Endometrial microvascular endothelial cells (primary cell): ENCODE data around the gene GDF7. TPM values are rescaled to one million over a fixed set of nuclear protein-coding genes. Genes with fewer than 3 reads are reported as not detected.
"Not testable (repeated sequence)": the region's sequence is repeated elsewhere in the genome, so short reads cannot be mapped to it uniquely, and the experiment has no call there.

Experiments
- in situ Hi-C: cut with HindIII; loops from 2 replicates; pipeline ENCODE4 v1.10.0; 2017; ENCODE audit warnings: low sequenced_read_pairs, low pct_unique_long_range_greater_than_20kb; ENCODE audit errors: inconsistent ontology term
- total RNA-seq: library from RNA; depleted of rRNA; stranded (reverse); fragments of >200 nt; gene quantifications from one replicate; pipeline ENCODE4 v1.2.3, GENCODE V29; 2015; ENCODE audit errors: inconsistent ontology term

GDF7 gene
- total RNA-seq, 1 donor from 2014 or later: 0.09 TPM

GRCh38 chr2:20713585-20713984 lies 46.6 kb downstream of the GDF7 start:
- in situ Hi-C loops: not testable (repeated sequence)

GRCh38 chr2:20714412-20714811 lies 47.5 kb downstream of the GDF7 start:
- in situ Hi-C loops: not testable (repeated sequence)

- in situ Hi-C loops: not testable (repeated sequence)
Observed at GRCh38 chr2:20716164-20716563, 49.2 kb downstream of the GDF7 start.

- in situ Hi-C loops: no loop called here
Observed at GRCh38 chr2:20717641-20718040, 50.7 kb downstream of the GDF7 start.

GRCh38 chr2:20722592-20723240 lies 55.8 kb downstream of the GDF7 start:
- in situ Hi-C loops: no loop called here

- in situ Hi-C loops: no loop called here
Observed at GRCh38 chr2:20723543-20723942, 56.6 kb downstream of the GDF7 start.

GRCh38 chr2:20724500-20725053 lies 57.6 kb downstream of the GDF7 start:
- in situ Hi-C loops: no loop called here

GRCh38 chr2:20725782-20726181 lies 58.8 kb downstream of the GDF7 start:
- in situ Hi-C loops: no loop called here

GRCh38 chr2:20726913-20727312 lies 60.0 kb downstream of the GDF7 start:
- in situ Hi-C loops: no loop called here

- in situ Hi-C loops: no loop called here
Observed at GRCh38 chr2:20728114-20728758, 61.3 kb downstream of the GDF7 start.

Other genes with a start within 250 kb of the GDF7 start
- 100 TPM for gene RHOB, start 220.1 kb upstream of the GDF7 start, total RNA-seq
- 22.0 TPM for gene HS1BP3, start 16.0 kb upstream of the GDF7 start, total RNA-seq
- 24.5 TPM for gene LDAH, start 156.0 kb downstream of the GDF7 start, total RNA-seq